GM23248 (cell line): ENCODE results near the gene VASH1.

Experiments
- EZH2 ChIP-seq: fragments of 200-600 bp; sonication (generic); IDR thresholded peaks from 2 replicates; pipeline ENCODE4 v1.6.1; 2018; ENCODE audit warnings: antibody characterized with exemption, mild to moderate bottlenecking; ENCODE audit not compliant: insufficient read depth, poor library complexity, severe bottlenecking
- EZH2phosphoT487 ChIP-seq: fragments of 200-600 bp; sonication (generic); IDR thresholded peaks from 2 replicates; pipeline ENCODE4 v1.6.1; 2018; ENCODE audit warnings: antibody characterized with exemption, moderate library complexity, mild to moderate bottlenecking, low read depth; ENCODE audit not compliant: insufficient read depth

GRCh38 chr14:76810525-76810924 lies 49.3 kb downstream of the VASH1 start:
- TF ChIP-seq EZH2 = no peak
- TF ChIP-seq EZH2phosphoT487 = no peak
